Measurements from ENCODE around the gene CLCA1.
A peak's percentile ranks its signal among the peaks of the same experiment; 100 is the strongest.

Gene CLCA1

DNA sequence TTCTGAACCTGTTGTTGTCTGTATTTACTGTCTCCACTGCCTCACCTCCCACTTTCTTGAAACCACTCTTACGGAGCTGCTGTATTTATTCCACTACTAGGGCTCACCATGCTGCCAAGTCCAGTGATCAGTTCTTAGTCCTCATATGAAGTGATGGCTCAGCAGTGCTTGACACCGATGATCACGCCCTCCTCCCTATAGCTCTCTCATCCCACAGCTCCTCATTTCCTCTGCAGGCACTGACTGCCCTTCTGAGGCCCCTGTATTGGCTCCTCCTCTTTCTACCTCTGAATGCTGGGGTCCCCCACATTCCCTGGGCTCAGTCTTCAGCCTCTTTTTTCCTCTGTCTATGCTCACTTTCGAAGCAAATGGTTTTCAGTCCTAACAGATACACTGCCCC lies 3.4 kb downstream of the CLCA1 start:
- DNase-seq (ENCODE audit: low read depth): peak; percentile 7
- H3K4me3 ChIP-seq (ENCODE audit: control insufficient read depth, low read depth, low read length): no peak overlapping the region
- TF ChIP-seq, protein P1, sequence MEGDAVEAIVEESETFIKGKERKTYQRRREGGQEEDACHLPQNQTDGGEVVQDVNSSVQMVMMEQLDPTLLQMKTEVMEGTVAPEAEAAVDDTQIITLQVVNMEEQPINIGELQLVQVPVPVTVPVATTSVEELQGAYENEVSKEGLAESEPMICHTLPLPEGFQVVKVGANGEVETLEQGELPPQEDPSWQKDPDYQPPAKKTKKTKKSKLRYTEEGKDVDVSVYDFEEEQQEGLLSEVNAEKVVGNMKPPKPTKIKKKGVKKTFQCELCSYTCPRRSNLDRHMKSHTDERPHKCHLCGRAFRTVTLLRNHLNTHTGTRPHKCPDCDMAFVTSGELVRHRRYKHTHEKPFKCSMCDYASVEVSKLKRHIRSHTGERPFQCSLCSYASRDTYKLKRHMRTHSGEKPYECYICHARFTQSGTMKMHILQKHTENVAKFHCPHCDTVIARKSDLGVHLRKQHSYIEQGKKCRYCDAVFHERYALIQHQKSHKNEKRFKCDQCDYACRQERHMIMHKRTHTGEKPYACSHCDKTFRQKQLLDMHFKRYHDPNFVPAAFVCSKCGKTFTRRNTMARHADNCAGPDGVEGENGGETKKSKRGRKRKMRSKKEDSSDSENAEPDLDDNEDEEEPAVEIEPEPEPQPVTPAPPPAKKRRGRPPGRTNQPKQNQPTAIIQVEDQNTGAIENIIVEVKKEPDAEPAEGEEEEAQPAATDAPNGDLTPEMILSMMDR (conservative IDR thresholded peaks at IDR 0.05; ENCODE audit: control insufficient read depth, insufficient read depth, low read depth, low read length): no peak

DNA sequence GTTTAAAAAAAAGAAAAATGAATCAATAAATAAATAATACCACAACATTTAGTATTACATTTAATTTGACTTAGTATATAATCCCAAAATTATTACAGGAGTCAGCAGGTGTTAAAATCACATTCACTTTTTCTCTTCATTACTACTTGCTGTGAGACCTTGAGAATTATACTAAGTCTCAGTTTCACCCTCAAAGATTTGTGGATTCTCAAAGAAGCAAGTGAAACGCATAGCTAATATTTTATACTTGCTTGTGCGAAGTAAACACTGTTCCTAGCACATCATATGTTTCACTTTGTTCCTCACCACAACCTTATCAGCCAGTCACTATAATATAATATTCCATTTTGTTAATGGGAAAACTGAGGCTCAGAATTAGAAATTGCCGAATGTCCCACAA lies 4.0 kb downstream of the CLCA1 start:
- no peak for DNase-seq (ENCODE audit: low read depth)
- no peak overlapping the region for H3K4me3 ChIP-seq (ENCODE audit: control insufficient read depth, low read depth, low read length)
- TF ChIP-seq, protein P1 (conservative IDR thresholded peaks at IDR 0.05; ENCODE audit: control insufficient read depth, insufficient read depth, low read depth, low read length): no peak

DNA sequence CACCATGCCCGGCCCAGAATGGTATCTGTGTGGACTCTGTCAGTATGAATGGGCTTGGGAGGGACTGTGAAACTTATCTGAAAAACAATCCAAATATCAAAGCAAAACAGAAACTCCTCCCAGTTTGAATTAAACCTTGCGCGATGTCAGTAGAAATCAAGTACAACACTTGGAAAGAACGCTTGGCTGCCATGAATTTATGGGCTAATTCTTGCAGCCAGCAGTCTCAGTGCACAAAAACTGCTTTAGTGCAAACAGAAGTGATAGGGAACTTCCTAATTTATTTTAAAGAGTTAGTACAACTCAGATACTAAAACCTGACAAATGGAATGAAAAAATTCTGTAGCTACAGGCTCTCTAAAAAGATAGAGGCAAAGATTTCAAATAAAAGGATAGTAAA lies 8.5 kb downstream of the CLCA1 start:
- H3K4me3 ChIP-seq (ENCODE audit: control insufficient read depth, low read depth, low read length): no peak overlapping the region
- no peak for DNase-seq (ENCODE audit: low read depth)
- TF ChIP-seq, protein P1 (conservative IDR thresholded peaks at IDR 0.05; ENCODE audit: control insufficient read depth, insufficient read depth, low read depth, low read length): no peak

DNA sequence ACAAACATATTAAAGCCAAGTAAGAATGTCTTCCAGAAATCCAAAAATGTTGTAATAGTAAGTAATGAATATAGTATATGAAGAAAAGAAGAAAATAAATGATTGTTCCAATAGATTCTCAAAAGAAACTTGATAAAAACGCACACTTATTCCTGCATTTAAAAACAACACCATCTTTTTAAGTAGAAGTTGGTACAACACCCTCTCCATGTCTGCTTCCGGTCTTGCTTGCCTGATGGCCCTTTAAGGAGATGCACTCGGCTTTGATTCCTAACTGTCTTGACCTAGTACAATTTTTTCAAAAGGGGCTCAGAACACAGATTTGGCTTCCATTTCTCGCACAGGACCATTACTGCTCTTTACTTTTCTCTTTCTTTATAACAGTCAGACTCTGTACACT lies 9.0 kb downstream of the CLCA1 start:
- no peak overlapping the region for H3K4me3 ChIP-seq (ENCODE audit: control insufficient read depth, low read depth, low read length)
- no peak for DNase-seq (ENCODE audit: low read depth)
- TF ChIP-seq, protein P1 (conservative IDR thresholded peaks at IDR 0.05; ENCODE audit: control insufficient read depth, insufficient read depth, low read depth, low read length): no peak

DNA sequence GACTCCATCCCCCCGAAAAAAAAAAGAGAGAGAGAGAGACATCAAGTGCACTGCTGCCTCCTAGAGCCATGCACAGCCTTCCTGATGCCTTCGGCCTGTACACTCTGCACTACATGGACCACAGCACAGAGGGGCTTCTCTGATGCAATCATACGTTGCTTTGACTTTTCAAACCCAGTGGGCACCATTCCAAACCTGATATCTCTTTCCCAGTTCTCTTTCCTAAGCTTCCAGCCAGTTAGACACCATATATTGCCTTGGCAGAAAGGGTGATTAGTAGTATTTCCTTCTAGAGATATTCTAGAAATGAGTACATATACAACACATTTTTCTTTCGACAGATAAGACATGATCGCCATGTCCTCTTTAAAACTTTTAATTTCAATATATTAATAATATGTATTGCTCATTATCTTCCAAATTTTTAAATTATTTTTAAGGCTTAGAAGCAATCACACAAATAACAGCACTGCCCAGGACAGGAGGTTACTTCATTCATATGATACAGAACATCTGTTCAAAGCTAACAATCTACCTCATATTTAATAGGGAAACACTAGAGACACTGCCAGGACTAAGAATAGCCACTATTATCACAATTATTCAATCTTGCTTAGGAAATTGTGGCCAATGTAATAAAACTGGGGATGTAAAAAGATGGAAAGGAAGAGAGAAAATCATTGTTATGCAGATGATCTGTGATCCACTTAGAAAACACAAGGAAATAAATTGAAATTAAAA lies 9.9 kb downstream of the CLCA1 start:
- peak; percentile 10 for DNase-seq (ENCODE audit: low read depth)
- H3K4me3 ChIP-seq (ENCODE audit: control insufficient read depth, low read depth, low read length): no peak overlapping the region
- TF ChIP-seq, protein P1 (conservative IDR thresholded peaks at IDR 0.05; ENCODE audit: control insufficient read depth, insufficient read depth, low read depth, low read length): no peak

DNA sequence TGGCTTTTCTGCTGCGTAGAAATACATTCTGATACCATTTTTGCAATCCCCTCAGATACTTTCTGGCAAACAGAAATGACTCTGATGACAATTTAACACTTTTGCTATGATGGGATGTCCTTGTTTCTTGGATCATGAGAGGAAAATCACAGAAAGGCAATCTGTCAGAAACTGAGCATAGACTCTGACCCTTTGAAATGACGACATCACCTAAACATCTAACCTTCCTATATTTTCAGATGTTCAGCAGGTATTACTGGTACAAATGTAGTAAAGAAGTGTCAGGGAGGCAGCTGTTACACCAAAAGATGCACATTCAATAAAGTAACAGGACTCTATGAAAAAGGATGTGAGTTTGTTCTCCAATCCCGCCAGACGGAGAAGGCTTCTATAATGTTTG lies 13.2 kb downstream of the CLCA1 start:
- H3K4me3 ChIP-seq (ENCODE audit: control insufficient read depth, low read depth, low read length): no peak overlapping the region
- TF ChIP-seq, protein P1 (conservative IDR thresholded peaks at IDR 0.05; ENCODE audit: control insufficient read depth, insufficient read depth, low read depth, low read length): no peak
- no peak for DNase-seq (ENCODE audit: low read depth)
